ENCODE measurements around the gene FES. TPM values are rescaled to one million over a fixed set of nuclear protein-coding genes. Genes with fewer than 3 reads are reported as not detected.

The FES gene
- total and polyA plus RNA-seq, 2 of the 13 experiments (the other 11 are each of a cell fraction or from before 2014, with no cell fraction given), result 4.0 to 9.5 TPM

DNA sequence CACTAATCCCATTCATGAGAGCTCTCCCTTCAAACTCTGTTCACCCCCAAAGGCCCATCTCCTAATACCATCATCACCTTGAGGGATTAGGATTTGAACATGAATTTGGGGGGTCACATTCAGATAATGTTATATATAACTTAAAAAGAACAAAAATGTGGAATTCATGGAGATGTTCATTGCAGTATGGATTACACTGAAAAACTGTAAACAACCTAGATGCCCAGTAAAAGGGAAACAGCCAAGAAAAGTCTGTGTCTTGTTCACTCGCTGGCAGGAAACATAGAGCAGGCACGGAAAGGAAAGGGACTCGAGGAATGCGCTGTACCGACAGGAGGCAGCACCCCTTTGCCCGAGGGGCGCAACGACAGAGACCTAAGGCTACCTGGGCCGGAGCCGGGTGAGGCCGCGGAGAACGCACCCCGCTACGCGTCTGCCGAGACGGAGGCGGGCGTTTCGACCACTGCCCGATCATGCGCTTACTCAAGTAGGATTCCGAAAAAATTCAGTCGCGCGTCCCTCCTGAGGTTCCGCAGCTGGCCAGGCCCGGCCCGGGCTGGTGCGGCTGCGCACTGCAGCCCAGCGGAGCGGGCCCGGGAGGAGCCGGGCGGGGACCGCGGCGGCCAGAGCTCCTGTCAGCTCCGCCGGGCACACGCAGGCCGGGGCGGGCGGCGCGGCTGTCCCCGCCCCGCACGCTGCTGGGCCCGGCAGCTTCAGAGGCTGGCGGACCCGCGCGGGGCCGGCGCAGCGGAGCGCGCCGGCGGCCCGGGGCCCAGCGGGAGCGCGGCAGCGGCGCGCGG, 17.9 kb downstream of the FES start (continued):
- TF ChIP-seq, protein P1, sequence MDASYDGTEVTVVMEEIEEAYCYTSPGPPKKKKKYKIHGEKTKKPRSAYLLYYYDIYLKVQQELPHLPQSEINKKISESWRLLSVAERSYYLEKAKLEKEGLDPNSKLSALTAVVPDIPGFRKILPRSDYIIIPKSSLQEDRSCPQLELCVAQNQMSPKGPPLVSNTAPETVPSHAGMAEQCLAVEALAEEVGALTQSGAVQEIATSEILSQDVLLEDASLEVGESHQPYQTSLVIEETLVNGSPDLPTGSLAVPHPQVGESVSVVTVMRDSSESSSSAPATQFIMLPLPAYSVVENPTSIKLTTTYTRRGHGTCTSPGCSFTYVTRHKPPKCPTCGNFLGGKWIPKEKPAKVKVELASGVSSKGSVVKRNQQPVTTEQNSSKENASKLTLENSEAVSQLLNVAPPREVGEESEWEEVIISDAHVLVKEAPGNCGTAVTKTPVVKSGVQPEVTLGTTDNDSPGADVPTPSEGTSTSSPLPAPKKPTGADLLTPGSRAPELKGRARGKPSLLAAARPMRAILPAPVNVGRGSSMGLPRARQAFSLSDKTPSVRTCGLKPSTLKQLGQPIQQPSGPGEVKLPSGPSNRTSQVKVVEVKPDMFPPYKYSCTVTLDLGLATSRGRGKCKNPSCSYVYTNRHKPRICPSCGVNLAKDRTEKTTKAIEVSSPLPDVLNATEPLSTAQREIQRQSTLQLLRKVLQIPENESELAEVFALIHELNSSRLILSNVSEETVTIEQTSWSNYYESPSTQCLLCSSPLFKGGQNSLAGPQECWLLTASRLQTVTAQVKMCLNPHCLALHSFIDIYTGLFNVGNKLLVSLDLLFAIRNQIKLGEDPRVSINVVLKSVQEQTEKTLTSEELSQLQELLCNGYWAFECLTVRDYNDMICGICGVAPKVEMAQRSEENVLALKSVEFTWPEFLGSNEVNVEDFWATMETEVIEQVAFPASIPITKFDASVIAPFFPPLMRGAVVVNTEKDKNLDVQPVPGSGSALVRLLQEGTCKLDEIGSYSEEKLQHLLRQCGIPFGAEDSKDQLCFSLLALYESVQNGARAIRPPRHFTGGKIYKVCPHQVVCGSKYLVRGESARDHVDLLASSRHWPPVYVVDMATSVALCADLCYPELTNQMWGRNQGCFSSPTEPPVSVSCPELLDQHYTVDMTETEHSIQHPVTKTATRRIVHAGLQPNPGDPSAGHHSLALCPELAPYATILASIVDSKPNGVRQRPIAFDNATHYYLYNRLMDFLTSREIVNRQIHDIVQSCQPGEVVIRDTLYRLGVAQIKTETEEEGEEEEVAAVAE (CRISPR knock-in tag; IDR thresholded peaks at IDR 0.05; ENCODE audit: borderline replicate concordance), result peak; percentile 47; the same call in 1 of the 2 replicates
- TF ChIP-seq LCORL (IDR thresholded peaks at IDR 0.05) (no peak), LCORL (CRISPR knock-in tag; IDR thresholded peaks at IDR 0.05) (0 out of 2 replicates have a peak, but pooled peaks have one; percentile 58), SAP130 (CRISPR knock-in tag; IDR thresholded peaks at IDR 0.05; ENCODE audit: low read depth) (peak; percentile 74), BHLHE40 (IDR thresholded peaks at IDR 0.05; ENCODE audit: low read length) (no peak), TOPORS (CRISPR knock-in tag; IDR thresholded peaks at IDR 0.05) (no peak), ATF3 (CRISPR knock-in tag; IDR thresholded peaks at IDR 0.05) (peak; percentile 53; the same call in 1 of the 2 replicates), RARA (CRISPR knock-in tag; IDR thresholded peaks at IDR 0.05) (0 out of 2 replicates have a peak, but pooled peaks have one; percentile 23), REPIN1 (CRISPR knock-in tag; IDR thresholded peaks at IDR 0.05; ENCODE audit: borderline replicate concordance, low read depth) (0 out of 2 replicates have a peak, but pooled peaks have one; percentile 38), HMG20A (CRISPR knock-in tag; IDR thresholded peaks at IDR 0.05; ENCODE audit: borderline replicate concordance) (no peak), DRAP1 (CRISPR knock-in tag; IDR thresholded peaks at IDR 0.05) (no peak), ZFP37 (CRISPR knock-in tag; IDR thresholded peaks at IDR 0.05; ENCODE audit: borderline replicate concordance) (no peak), ZSCAN25 (CRISPR knock-in tag; IDR thresholded peaks at IDR 0.05) (no peak), NFKB2 (CRISPR knock-in tag; IDR thresholded peaks at IDR 0.05; ENCODE audit: borderline replicate concordance) (peak; percentile 47; the same call in 1 of the 2 replicates), ZNF556 (CRISPR knock-in tag; IDR thresholded peaks at IDR 0.05; ENCODE audit: borderline replicate concordance) (no peak), GATAD2A (CRISPR knock-in tag; IDR thresholded peaks at IDR 0.05) (peak; percentile 53; the same call in 1 of the 2 replicates), ZFP1 (CRISPR knock-in tag; IDR thresholded peaks at IDR 0.05) (0 out of 2 replicates have a peak, but pooled peaks have one; percentile 56), ZNF205 (CRISPR knock-in tag; IDR thresholded peaks at IDR 0.05) (peak; percentile 60; the same call in 1 of the 2 replicates)
- TF ChIP-seq, protein P2, sequence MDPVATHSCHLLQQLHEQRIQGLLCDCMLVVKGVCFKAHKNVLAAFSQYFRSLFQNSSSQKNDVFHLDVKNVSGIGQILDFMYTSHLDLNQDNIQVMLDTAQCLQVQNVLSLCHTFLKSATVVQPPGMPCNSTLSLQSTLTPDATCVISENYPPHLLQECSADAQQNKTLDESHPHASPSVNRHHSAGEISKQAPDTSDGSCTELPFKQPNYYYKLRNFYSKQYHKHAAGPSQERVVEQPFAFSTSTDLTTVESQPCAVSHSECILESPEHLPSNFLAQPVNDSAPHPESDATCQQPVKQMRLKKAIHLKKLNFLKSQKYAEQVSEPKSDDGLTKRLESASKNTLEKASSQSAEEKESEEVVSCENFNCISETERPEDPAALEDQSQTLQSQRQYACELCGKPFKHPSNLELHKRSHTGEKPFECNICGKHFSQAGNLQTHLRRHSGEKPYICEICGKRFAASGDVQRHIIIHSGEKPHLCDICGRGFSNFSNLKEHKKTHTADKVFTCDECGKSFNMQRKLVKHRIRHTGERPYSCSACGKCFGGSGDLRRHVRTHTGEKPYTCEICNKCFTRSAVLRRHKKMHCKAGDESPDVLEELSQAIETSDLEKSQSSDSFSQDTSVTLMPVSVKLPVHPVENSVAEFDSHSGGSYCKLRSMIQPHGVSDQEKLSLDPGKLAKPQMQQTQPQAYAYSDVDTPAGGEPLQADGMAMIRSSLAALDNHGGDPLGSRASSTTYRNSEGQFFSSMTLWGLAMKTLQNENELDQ (CRISPR knock-in tag; IDR thresholded peaks at IDR 0.05; ENCODE audit: borderline replicate concordance), result peak; percentile 85; the same call in 1 of the 2 replicates

Data from HepG2 (cell line).